ENCODE measurements around the gene TPTE2. TPM values are rescaled to one million over a fixed set of nuclear protein-coding genes. Genes with fewer than 3 reads are reported as not detected.

TPTE2 gene
- total RNA-seq, 3 donors from 2014 or later = 0.29 to 0.33 TPM; not detected in 1

GRCh38 chr13:19382111-19382510 is 179.2 kb downstream of the TPTE2 start:
- H3K36me3 ChIP-seq = no peaks in the 10 kb centered on the region
- intact Hi-C loops (cut with DNase I; ENCODE audit: low total_unique reads) = no loop called here
- no peak for DNase-seq (ENCODE audit: low spot score in 2 of 2)
- H3K27ac ChIP-seq = no peak overlapping the region
- H3K4me1 ChIP-seq = no peaks in the 10 kb centered on the region
- H3K27me3 ChIP-seq = no peaks in the 10 kb centered on the region
- TF ChIP-seq CTCF (IDR thresholded peaks at IDR 0.05) (no peak), POLR2AphosphoS5 (IDR thresholded peaks at IDR 0.05) (no peak), POLR2A (IDR thresholded peaks at IDR 0.05) (no peak)
- no peaks in the 10 kb centered on the region for H3K9me3 ChIP-seq
- H3K4me3 ChIP-seq = no peak overlapping the region

Other genes with a start within 250 kb of the TPTE2 start
- 10 to 100 TPM; 39.2 to 53.3 (median 44.9) TPM for gene MPHOSPH8, start 72.1 kb upstream of the TPTE2 start, total RNA-seq
- gene PSPC1, start 221.4 kb upstream of the TPTE2 start, total RNA-seq = 100 to 1,000 TPM in 2 of 3 donors, 10 to 100 TPM in 1; 66.7 to 143 (median 118) TPM